Measurements from ENCODE around the gene DICER1.

DNA sequence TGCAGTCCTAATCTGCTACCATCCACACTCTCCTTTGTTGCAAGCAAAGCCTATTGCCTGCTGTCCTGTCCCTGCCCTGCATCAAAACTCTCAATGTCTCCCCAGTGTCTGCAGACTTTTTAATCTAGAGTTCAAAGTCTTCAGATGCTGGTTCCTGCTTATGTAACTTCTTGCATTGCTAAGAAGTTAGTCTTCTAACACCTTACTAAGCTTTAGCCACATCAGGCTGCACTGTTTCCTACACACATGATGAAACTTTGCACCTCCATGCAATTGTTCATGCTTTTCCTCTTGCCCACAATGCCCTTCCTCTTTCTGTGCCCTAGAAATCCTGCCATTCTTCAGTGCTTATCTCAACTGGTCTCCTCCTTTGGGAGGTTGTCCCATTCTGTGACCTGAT is 16.2 kb upstream of the DICER1 start:
- TF ChIP-seq, protein P1, sequence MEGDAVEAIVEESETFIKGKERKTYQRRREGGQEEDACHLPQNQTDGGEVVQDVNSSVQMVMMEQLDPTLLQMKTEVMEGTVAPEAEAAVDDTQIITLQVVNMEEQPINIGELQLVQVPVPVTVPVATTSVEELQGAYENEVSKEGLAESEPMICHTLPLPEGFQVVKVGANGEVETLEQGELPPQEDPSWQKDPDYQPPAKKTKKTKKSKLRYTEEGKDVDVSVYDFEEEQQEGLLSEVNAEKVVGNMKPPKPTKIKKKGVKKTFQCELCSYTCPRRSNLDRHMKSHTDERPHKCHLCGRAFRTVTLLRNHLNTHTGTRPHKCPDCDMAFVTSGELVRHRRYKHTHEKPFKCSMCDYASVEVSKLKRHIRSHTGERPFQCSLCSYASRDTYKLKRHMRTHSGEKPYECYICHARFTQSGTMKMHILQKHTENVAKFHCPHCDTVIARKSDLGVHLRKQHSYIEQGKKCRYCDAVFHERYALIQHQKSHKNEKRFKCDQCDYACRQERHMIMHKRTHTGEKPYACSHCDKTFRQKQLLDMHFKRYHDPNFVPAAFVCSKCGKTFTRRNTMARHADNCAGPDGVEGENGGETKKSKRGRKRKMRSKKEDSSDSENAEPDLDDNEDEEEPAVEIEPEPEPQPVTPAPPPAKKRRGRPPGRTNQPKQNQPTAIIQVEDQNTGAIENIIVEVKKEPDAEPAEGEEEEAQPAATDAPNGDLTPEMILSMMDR (IDR thresholded peaks at IDR 0.05): no peak
- TF ChIP-seq POLR2A (IDR thresholded peaks at IDR 0.05): no peak

Measured in heart left ventricle (tissue), 13 donors.